ENCODE measurements around the gene GRB10.

GRB10 gene

DNA sequence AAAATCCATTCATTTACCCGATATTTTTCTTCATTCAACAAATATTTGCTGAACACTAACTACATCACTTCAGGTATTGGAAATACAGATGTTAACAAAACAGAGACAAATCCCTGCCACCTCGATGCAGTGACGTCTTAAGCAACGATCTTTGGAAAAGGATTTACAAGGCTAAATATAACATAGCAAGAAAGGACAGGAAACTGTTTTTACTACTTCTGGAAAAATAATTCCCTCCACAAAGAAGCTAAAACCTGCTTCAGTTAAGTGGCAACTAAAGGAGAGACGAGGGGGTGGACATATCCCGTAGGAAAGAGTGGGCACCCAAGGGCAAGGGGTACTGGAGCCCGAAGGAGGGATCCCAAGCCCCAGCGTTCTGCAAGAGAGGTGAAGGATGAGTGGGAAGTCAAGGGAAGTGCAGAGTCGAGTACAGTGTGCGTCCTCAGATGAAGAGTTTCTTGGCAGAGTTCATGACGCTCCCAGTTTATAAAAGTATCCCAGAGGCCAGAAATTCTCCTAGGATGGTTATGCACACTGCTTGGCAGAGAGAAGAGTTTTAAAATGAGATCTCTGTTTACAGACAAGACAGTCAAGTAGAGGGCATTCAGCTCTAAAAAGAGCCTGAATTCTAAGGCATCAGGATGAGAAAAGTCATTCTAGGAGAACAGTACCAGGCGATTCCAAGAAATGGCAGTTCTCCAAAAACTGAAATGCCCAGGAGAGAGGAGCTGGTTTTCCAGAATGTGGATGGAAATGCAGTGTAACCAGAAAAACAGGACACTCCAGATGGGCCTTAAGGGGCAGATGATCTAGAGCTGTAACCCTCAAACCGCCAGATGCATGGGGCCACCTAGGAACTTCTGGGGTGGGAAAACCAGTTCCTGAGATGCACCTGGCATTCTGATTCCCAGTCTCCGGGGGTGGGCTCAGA, 97.3 kb downstream of the GRB10 start:
- Mint-ChIP-seq H3K4me3 (no peak overlapping the region), H3K4me1 (peaks cover 30% of the 10 kb centered on the region), H3K9me3 (no peaks in the 10 kb centered on the region), H3K27ac (no peak overlapping the region), H3K27me3 (ENCODE audit: low read depth) (peaks cover 4% of the 10 kb centered on the region), H3K36me3 (ENCODE audit: low read depth) (peaks cover 17% of the 10 kb centered on the region)
- no peak for TF ChIP-seq CTCF (IDR thresholded peaks at IDR 0.05; ENCODE audit: unreplicated experiment in 3 of 3)

GRCh38 chr7:50684713-50685075, 98.0 kb downstream of the GRB10 start:
- no peak for TF ChIP-seq CTCF (IDR thresholded peaks at IDR 0.05; ENCODE audit: unreplicated experiment in 3 of 3)
- peaks cover 4% of the 10 kb centered on the region for H3K27me3 Mint-ChIP-seq (ENCODE audit: low read depth)
- H3K36me3 Mint-ChIP-seq (ENCODE audit: low read depth), result peaks cover 17% of the 10 kb centered on the region
- H3K4me1 Mint-ChIP-seq, result peaks cover 36% of the 10 kb centered on the region
- no peaks in the 10 kb centered on the region for H3K9me3 Mint-ChIP-seq
- H3K27ac Mint-ChIP-seq, result peak overlapping the region in 2 of 3 experiments; percentile 43 to 48
- no peak overlapping the region for H3K4me3 Mint-ChIP-seq

DNA sequence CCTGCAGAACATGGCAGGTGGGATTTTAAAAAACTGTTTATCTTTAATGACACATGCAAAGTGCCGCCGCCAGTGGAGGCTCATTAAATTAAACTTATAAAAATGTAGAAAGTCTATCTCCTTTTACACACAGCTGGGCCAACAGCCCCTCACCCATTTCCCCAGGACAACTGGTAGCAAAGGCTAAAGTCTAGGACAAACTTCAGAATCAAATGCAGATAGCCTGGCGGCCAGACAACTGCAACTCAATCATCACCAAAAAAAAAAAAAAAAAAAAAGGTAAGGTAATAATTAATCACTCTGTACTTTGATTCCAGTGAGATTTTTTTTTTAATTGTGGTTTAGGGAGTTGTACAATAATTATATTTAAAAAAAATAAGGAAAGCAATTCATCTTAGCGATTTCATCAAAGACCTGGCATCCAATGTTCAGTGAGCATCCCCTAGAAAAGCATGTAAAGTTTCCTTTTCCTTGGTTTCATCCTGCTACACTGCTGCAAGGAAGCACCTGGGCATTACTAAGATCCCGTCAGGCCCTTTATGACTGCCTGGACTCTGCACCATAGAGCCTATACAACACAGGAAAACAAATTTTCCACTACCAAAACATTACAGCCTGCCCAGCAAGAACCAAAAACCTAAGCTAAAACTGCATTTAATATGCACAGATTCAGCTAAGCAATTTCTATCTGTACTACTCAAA, 98.5 kb downstream of the GRB10 start:
- Mint-ChIP-seq H3K9me3 (no peaks in the 10 kb centered on the region), H3K36me3 (ENCODE audit: low read depth) (peaks cover 17% of the 10 kb centered on the region), H3K4me1 (peaks cover 40% of the 10 kb centered on the region), H3K27ac (peak overlapping the region in 2 of 3 experiments; percentile 43 to 48), H3K4me3 (no peak overlapping the region), H3K27me3 (ENCODE audit: low read depth) (peaks cover 4% of the 10 kb centered on the region)
- no peak for TF ChIP-seq CTCF (IDR thresholded peaks at IDR 0.05; ENCODE audit: unreplicated experiment in 3 of 3)

DNA sequence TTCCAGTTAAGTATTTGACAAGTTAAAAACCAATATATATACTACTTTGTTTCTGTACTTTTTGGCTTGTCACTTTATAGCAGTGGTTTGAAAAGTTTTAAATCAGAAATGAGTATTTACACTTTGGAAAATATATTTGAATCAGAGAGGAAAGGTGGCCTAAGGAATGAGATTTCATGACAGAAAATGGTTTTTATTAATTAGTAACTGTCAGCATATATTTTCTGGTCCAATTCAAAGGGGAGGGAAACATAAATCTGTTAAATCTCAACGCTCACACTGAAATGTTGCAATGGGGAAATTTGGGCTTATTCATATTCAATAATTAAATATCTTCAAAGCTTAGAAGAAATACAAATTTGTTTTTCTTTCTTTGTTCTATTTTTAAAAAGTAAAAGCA, 100.1 kb downstream of the GRB10 start:
- H3K27me3 Mint-ChIP-seq (ENCODE audit: low read depth), result peaks cover 4% of the 10 kb centered on the region
- H3K36me3 Mint-ChIP-seq (ENCODE audit: low read depth), result peaks cover 14% of the 10 kb centered on the region
- H3K4me3 Mint-ChIP-seq, result no peak overlapping the region
- TF ChIP-seq CTCF (IDR thresholded peaks at IDR 0.05; ENCODE audit: unreplicated experiment in 3 of 3), result no peak
- H3K4me1 Mint-ChIP-seq, result peaks cover 40% of the 10 kb centered on the region
- H3K27ac Mint-ChIP-seq, result no peak overlapping the region
- H3K9me3 Mint-ChIP-seq, result no peaks in the 10 kb centered on the region

- TF ChIP-seq CTCF (IDR thresholded peaks at IDR 0.05; ENCODE audit: unreplicated experiment in 3 of 3), result no peak
- Mint-ChIP-seq H3K9me3 (no peaks in the 10 kb centered on the region), H3K4me1 (peaks cover 36% of the 10 kb centered on the region), H3K36me3 (ENCODE audit: low read depth) (peaks cover 11% of the 10 kb centered on the region), H3K27ac (no peak overlapping the region), H3K4me3 (no peak overlapping the region), H3K27me3 (ENCODE audit: low read depth) (peaks cover 4% of the 10 kb centered on the region)
Observed at GRCh38 chr7:50682079-50682478, 100.6 kb downstream of the GRB10 start.

Measured in nephron (organoid).